KG1 (cell line): ENCODE data around the gene ERC2.
"Not testable (repeated sequence)": the region's sequence is repeated elsewhere in the genome, so short reads cannot be mapped to it uniquely, and the experiment has no call there.

Experiments used
- DNase-seq: peaks from one replicate; lab custom pipeline; 2025; lab: John Stamatoyannopoulos, UW

The ERC2 gene

GRCh38 chr3:56119575-56120349, 348.5 kb downstream of the ERC2 start:
- no peak for DNase-seq

- DNase-seq = no peak
Observed at GRCh38 chr3:56118968-56119367, 349.3 kb downstream of the ERC2 start.

GRCh38 chr3:56115698-56116097, 352.6 kb downstream of the ERC2 start:
- DNase-seq = no peak

DNA sequence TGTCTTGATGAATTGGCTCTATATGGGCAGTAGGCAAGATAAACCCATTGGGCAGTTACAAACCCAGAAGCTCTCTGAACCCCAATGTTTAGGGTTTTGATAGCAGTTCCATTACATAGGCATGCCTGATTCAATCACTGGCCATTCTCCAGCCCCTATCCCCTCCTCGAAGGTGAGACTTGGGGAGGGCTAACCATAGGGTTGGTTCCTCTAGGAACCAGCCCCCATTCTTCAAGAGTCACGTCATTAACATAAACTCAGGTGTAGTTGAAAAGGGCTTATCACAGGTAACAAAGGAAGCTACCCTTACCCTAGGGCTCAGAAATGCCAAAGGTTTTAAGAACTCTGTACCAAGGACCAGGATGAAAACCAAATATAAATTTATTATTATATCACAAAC, 353.1 kb downstream of the ERC2 start:
- no peak for DNase-seq

GRCh38 chr3:56113908-56114307, 354.4 kb downstream of the ERC2 start:
- DNase-seq = no peak

- DNase-seq = no peak
Observed at GRCh38 chr3:56113231-56113630, 355.0 kb downstream of the ERC2 start.

- no peak for DNase-seq
Observed at GRCh38 chr3:56111606-56112304, 356.5 kb downstream of the ERC2 start.

GRCh38 chr3:56110886-56111285, 357.4 kb downstream of the ERC2 start:
- no peak for DNase-seq

GRCh38 chr3:56107157-56107556, 361.1 kb downstream of the ERC2 start:
- no peak for DNase-seq

DNA sequence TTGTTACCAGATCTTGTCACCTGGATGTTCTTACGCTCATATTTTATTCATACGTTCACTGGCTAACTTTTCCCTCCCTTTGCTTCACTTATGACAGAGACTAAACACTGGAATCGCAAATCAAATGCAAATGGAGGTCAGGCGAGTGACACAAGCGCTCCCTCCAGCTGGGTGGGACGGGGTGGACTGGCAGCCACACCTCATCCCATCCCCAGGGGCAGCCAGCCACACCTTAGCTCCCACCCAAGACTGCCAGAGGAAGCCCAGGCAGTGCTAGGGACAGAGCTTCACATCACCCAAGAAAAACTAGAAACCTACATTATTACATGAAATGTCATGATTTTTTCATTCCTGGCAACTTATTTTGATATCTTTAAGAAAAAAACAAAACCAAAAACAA, 366.2 kb downstream of the ERC2 start:
- DNase-seq = no peak

DNA sequence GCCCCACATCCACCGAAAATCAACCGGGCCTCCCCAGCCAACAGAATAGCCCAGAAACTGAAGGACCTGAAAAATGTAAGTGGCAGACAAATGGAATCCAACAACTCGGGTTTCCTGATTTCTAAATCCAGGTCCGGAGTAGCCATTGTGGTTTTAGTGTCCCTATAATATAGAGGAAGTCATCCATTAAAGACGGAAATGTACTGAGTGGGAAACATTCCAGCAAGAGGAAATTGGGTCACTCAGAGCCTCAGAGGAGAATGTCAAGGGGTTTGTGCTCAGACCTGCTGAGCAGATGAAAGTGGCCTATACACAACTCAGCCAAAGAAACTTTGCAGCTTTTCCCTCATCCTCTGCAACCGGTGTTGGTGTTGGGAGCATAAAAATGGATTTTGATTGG, 366.7 kb downstream of the ERC2 start:
- no peak for DNase-seq

DNA sequence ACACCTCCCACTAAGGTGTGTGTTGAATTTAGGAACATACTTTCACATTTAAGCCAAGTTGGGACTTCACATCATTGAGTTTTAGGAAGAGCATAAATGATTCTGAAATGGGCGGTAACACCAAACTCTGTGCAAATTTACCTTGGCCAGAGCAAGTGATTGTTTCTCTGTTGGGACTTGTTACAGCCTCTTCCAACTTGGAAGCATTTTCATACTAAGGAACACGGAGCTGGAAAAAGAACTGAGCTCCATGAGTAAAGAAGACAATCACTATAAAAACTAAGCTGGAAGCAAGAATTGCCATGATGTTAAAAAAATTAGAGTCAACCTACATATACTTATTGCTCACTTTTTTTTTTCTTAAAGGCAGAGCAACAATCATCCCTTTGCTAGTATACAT, 371.3 kb downstream of the ERC2 start:
- no peak for DNase-seq

DNA sequence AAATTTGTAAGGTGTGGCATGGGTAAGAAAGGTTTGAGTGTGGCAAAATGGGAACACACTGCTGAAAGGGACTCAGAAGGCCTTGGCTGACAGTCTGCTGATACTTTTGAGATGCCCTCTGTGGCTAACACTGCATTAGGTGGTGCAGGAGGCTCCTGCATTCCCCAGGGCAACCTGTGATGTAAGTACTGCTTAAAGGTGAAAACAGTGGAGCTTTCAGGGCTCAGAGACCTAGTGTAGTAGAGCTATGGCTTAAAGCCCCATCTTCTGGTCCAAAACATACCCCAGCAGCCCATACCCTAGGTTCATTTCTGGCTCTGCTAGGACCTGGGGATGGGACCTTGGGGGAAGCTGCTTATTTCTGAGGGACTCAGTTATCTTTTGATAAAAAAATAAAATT, 374.1 kb downstream of the ERC2 start:
- no peak for DNase-seq

GRCh38 chr3:56089739-56090138, 378.5 kb downstream of the ERC2 start:
- DNase-seq = no peak

DNA sequence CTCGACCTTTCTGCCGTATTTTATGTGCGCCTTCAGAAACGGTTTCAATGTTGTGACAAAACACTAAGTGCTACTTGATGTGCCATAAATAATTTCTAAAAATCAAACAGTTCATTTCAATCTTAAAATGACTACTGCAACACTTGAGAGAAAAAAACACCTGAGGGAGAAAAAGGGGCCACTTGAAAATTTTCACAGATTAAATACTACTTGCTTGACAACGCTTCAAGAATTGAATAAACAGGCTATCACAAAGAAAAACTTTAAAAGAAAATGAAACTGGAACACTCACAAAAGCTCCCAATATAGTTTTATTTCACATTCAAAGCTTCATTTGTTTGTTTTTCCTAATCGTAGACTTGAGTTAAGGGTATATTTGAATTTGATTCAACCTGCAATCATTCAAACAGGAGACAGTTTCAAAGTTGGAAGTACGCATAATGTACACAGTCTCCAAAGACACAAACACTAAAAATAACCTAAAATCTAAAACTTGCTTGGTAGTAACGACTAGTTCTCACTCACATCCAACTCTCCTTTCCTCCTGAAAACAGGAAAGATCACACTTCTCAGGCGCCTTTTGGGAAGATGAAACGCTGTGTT, 380.7 kb downstream of the ERC2 start:
- no peak for DNase-seq

GRCh38 chr3:56086355-56086754, 381.9 kb downstream of the ERC2 start:
- DNase-seq = no peak

- no peak for DNase-seq
Observed at GRCh38 chr3:56081246-56081645, 387.0 kb downstream of the ERC2 start.

DNA sequence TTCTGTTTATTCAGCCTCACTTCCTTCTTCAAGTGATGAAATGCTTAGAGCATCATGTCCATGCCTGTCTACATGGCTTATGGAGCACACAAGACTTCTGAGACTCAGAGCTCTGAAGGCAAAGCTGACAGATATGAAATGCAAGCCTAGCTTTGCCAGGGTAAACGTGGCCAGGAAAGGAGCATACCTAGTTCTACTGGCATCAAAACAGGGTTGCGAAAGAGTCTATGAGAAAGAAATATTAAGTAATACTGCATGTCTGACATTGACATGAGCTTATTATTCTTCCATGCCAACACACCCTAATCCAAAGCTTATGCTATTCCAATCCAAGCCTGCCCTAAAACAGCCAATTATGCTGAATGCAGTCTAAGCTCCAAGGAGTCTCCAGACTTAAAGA, 391.5 kb downstream of the ERC2 start:
- DNase-seq = no peak

DNA sequence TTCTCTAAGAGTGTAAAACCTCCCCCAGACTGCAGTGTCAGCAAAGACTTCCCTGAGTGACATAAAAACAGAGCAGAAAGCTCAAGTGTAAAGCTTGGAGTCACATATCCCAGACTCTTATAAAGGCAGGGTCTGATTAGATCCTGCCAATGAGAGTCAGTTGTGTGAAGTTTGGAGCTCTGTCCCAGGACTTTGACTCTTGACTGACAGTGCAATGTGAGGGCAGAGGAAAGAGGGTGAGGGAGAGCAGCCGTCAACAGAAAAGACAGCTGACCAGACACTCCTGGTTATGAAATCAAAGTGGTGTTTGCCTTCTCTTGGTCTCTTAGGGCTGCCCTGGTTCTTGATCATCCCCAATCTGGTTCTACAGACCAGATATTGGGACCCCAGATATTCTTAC, 393.2 kb downstream of the ERC2 start:
- no peak for DNase-seq

DNA sequence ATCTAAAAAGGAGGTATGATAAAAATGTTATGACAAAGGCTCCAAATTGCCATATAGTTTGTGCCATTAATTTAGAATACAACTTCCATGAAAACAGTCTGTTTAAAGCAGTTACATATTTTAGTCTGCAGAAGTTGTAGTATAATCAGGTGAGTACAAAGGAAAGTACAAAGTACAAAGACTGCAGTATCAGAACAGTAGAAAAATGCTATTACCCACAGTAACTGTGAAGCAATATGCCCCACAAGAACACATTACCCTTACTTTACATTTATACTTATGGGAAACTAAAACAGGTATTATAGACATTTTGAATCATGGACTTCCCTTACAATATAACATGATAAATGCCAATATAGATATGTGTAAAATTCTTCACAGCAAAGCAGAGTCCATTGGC, 398.5 kb downstream of the ERC2 start:
- no peak for DNase-seq

- not testable (repeated sequence) for DNase-seq
Observed at GRCh38 chr3:56066405-56066804, 401.9 kb downstream of the ERC2 start.

DNA sequence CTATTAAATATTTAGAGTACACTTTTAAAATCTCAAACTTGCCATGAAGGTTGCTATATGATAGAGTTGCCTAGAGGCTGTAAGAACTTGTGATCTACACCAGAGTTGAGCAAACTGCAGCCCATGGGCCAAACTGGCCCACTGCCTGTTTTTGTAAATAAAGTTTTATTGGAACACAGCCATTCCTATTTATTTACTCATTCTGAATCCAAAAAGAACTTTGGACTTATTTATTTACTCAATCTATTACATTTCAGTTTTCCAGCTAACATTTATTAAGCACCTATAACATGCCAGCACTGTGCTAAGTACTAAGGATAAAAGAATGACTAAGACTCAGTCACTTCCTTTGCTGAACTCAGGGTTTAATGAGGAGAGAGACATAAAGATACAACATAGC, 403.6 kb downstream of the ERC2 start:
- no peak for DNase-seq

GRCh38 chr3:56061279-56061626, 407.0 kb downstream of the ERC2 start:
- no peak for DNase-seq
